Bronchial epithelial cell (primary cell): Measurements from ENCODE around the gene CDC20. TPM values are rescaled to one million over a fixed set of nuclear protein-coding genes. Genes with fewer than 3 reads are reported as not detected.
A peak's percentile ranks its signal among the peaks of the same experiment; 100 is the strongest.

Experiments used
- DNase-seq: peaks from one replicate; pipeline ENCODE4 v3.0.0-alpha.2; 2010; ENCODE audit warnings: low read depth
- FAIRE-seq: peaks from 2 replicates; lab custom pipeline; 2011; peaks lifted over from hg19 to GRCh38; lab: Jason Lieb, UNC
- H3K27me3 ChIP-seq: 2 replicates; pipeline ENCODE4 v1.5.1; 2011; ENCODE audit warnings: low read length; ENCODE audit not compliant: control insufficient read depth, insufficient read depth
- H3K36me3 ChIP-seq: 2 replicates; pipeline ENCODE4 v1.5.1; 2011; ENCODE audit warnings: low read length; ENCODE audit not compliant: control insufficient read depth, insufficient read depth
- H3K4me3 ChIP-seq: 2 replicates; pipeline ENCODE4 v1.5.1; 2011; ENCODE audit warnings: mild to moderate bottlenecking, low read depth, low read length, control low read depth
- CTCF ChIP-seq: IDR thresholded peaks from 2 replicates; pipeline ENCODE4 v1.5.1; 2011; ENCODE audit warnings: mild to moderate bottlenecking, moderate library complexity, low read length, control low read depth, inconsistent platforms; ENCODE audit not compliant: insufficient read depth, severe bottlenecking
- total RNA-seq: library from RNA; depleted of rRNA; stranded (reverse); fragments of >200 nt; gene quantifications from 2 replicates; pipeline ENCODE4 v1.2.1, GENCODE V29; 2014

The CDC20 gene
- total RNA-seq, 1 donor from 2014 or later = 2.6 TPM

GRCh38 chr1:43388613-43389012, 29.8 kb downstream of the CDC20 start:
- no peak for TF ChIP-seq CTCF
- Histone ChIP-seq H3K27me3 (no peaks in the 10 kb centered on the region), H3K36me3 (peaks cover 21% of the 10 kb centered on the region), H3K4me3 (peak overlapping the region; percentile 74)
- FAIRE-seq (no peak), DNase-seq (no peak)

- Histone ChIP-seq H3K4me3 (peak within 1 kb of the TSS; percentile 74), H3K27me3 (no peaks in the 10 kb centered on the region), H3K36me3 (peaks cover 15% of the 10 kb centered on the region)
- no peak for TF ChIP-seq CTCF
- DNase-seq = peak; percentile 90
- no peak for FAIRE-seq
Measured at GRCh38 chr1:43389326-43390313, 30.8 kb downstream of the CDC20 start, which contains the start of the genes MED8 and SZT2. MED8 (minus strand) TSS chr1:43389800; CDS start chr1:43389764, 36 bp downstream. SZT2 (plus strand) TSS chr1:43389899; CDS start chr1:43389969, 70 bp downstream.

- DNase-seq (no peak), FAIRE-seq (no peak)
- H3K27me3 ChIP-seq = no peaks in the 10 kb centered on the region
- peaks cover 2% of the 10 kb centered on the region for H3K36me3 ChIP-seq
- no peak for TF ChIP-seq CTCF
- no peak overlapping the region for H3K4me3 ChIP-seq
Measured at GRCh38 chr1:43392702-43393101, 33.9 kb downstream of the CDC20 start.

- TF ChIP-seq CTCF = no peak
- Histone ChIP-seq H3K4me3 (no peak overlapping the region), H3K36me3 (peaks cover 2% of the 10 kb centered on the region), H3K27me3 (no peaks in the 10 kb centered on the region)
- DNase-seq (no peak), FAIRE-seq (no peak)
Measured at GRCh38 chr1:43395523-43395922, 36.7 kb downstream of the CDC20 start.

- FAIRE-seq (no peak), DNase-seq (no peak)
- Histone ChIP-seq H3K4me3 (no peak overlapping the region), H3K36me3 (peaks cover 2% of the 10 kb centered on the region), H3K27me3 (no peaks in the 10 kb centered on the region)
- TF ChIP-seq CTCF = no peak
Measured at GRCh38 chr1:43396059-43396458, 37.3 kb downstream of the CDC20 start.
